Measurements from ENCODE around the gene PAPPA2. TPM values are rescaled to one million over a fixed set of nuclear protein-coding genes. Genes with fewer than 3 reads are reported as not detected.

PAPPA2 gene
- total RNA-seq, 1 experiment from 2014 or later, result not detected

- BruUV-seq (replicated peaks), result no TSS peak
- no peaks in the 10 kb centered on the region for H3K4me1 ChIP-seq (ENCODE audit: insufficient read depth, low read length)
- H3F3A ChIP-seq (ENCODE audit: low read length, unreplicated experiment), result no peaks in the 10 kb centered on the region
- H3K9ac ChIP-seq (ENCODE audit: low read length), result no peak overlapping the region
- no peak overlapping the region for H3K27ac ChIP-seq (ENCODE audit: low read length)
- TF ChIP-seq EZH2 (IDR thresholded peaks at IDR 0.05; ENCODE audit: low read length, unreplicated experiment) (no peak), CTCF (conservative IDR thresholded peaks at IDR 0.05; ENCODE audit: low read depth, low read length) (no peak), EZH2phosphoT487 (IDR thresholded peaks at IDR 0.05; ENCODE audit: borderline replicate concordance, low read length) (no peak)
- no peak for ATAC-seq
- H3K4me3 ChIP-seq (ENCODE audit: low read length), result no peak overlapping the region
- intact Hi-C loops (cut with micrococcal nuclease), result no loop called here
- H3K79me2 ChIP-seq (ENCODE audit: low read length), result no peaks in the 10 kb centered on the region
- ChIA-PET CTCF (no interaction called here), POLR2A (ENCODE audit: unreplicated experiment) (no interaction called here)
- H3K27me3 ChIP-seq (ENCODE audit: low read length), result 0 out of 2 replicates have a peak, but pooled peaks cover 9% of the 10 kb centered on the region
- no peak overlapping the region for H2AFZ ChIP-seq (ENCODE audit: low read length)
- DNase-seq, result no peak
- no peaks in the 10 kb centered on the region for H3K9me3 ChIP-seq (ENCODE audit: low read length)
- no peaks in the 10 kb centered on the region for H4K20me1 ChIP-seq (ENCODE audit: low read length)
- no peaks in the 10 kb centered on the region for H3K36me3 ChIP-seq (ENCODE audit: low read depth, low read length)
- H3K4me2 ChIP-seq (ENCODE audit: low read length), result no peak overlapping the region
- no peaks in the 10 kb centered on the region for H3K9me2 ChIP-seq (replicated peaks; ENCODE audit: low read length)
These were observed 270.7 kb downstream of the PAPPA2 start for GRCh38 chr1:176733661-176734060.

DNA sequence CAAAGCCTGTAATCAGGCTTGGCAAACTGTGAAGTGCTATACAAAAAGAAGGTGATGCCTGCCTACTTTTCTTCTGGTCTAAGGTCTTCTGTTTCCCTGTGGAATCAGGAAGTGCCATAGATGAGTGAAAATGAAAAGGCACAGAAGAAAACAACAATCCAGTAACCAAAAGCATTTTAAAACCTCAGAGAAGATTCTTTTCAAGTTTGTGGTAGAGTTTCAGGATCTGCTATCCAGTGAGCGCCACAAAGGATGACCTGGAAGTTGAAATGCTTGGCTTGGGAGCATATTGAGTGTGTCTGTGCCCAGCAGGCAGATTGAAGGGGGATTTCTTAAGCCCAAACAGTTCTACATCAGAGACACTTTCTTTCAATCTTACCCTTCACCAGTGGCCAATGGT lies 272.2 kb downstream of the PAPPA2 start:
- Histone ChIP-seq H3K27me3 (ENCODE audit: low read length) (peaks cover 18% of the 10 kb centered on the region; the same call in 1 of the 2 replicates), H3F3A (ENCODE audit: low read length, unreplicated experiment) (no peaks in the 10 kb centered on the region), H3K4me1 (ENCODE audit: insufficient read depth, low read length) (no peaks in the 10 kb centered on the region), H3K9me2 (replicated peaks; ENCODE audit: low read length) (no peaks in the 10 kb centered on the region), H3K27ac (ENCODE audit: low read length) (no peak overlapping the region), H3K36me3 (ENCODE audit: low read depth, low read length) (no peaks in the 10 kb centered on the region), H3K9me3 (ENCODE audit: low read length) (no peaks in the 10 kb centered on the region), H3K4me2 (ENCODE audit: low read length) (no peak overlapping the region), H3K9ac (ENCODE audit: low read length) (no peak overlapping the region), H3K79me2 (ENCODE audit: low read length) (no peaks in the 10 kb centered on the region), H2AFZ (ENCODE audit: low read length) (no peak overlapping the region), H3K4me3 (ENCODE audit: low read length) (no peak overlapping the region), H4K20me1 (ENCODE audit: low read length) (no peaks in the 10 kb centered on the region)
- intact Hi-C loops (cut with micrococcal nuclease), result no loop called here
- POLR2A ChIA-PET (ENCODE audit: unreplicated experiment), result no interaction called here
- no TSS peak for BruUV-seq (replicated peaks)
- ATAC-seq (no peak), DNase-seq (no peak)
- TF ChIP-seq EZH2phosphoT487 (IDR thresholded peaks at IDR 0.05; ENCODE audit: borderline replicate concordance, low read length) (no peak), EZH2 (IDR thresholded peaks at IDR 0.05; ENCODE audit: low read length, unreplicated experiment) (no peak), CTCF (conservative IDR thresholded peaks at IDR 0.05; ENCODE audit: low read depth, low read length) (no peak)
- CTCF ChIA-PET, result no interaction called here

DNA sequence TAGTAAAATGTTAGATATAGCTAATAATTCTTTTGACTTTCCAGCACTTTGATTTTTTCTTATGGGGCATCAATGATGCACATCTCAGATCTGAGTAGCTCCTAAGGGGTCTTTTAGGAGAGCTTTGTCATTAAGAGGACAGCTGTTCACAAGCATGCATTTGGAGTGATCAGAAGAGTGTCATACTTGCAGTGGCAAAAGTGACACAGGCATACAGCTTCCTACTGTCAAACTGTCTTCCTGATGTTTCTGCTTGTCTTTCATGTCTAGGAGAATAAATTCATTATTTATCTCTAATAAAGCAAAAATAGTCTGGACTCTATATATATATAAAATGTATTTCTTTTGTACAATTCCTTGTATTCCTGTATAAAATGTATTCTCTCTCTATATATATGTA lies 273.0 kb downstream of the PAPPA2 start:
- no peak overlapping the region for H3K9ac ChIP-seq (ENCODE audit: low read length)
- TF ChIP-seq CTCF (conservative IDR thresholded peaks at IDR 0.05; ENCODE audit: low read depth, low read length), result no peak
- no peak for TF ChIP-seq EZH2phosphoT487 (IDR thresholded peaks at IDR 0.05; ENCODE audit: borderline replicate concordance, low read length)
- no peaks in the 10 kb centered on the region for H3F3A ChIP-seq (ENCODE audit: low read length, unreplicated experiment)
- H3K4me1 ChIP-seq (ENCODE audit: insufficient read depth, low read length), result no peaks in the 10 kb centered on the region
- no peaks in the 10 kb centered on the region for H3K9me2 ChIP-seq (replicated peaks; ENCODE audit: low read length)
- DNase-seq, result no peak
- H4K20me1 ChIP-seq (ENCODE audit: low read length), result no peaks in the 10 kb centered on the region
- no TSS peak for BruUV-seq (replicated peaks)
- H3K4me3 ChIP-seq (ENCODE audit: low read length), result no peak overlapping the region
- ATAC-seq, result no peak
- H3K79me2 ChIP-seq (ENCODE audit: low read length), result no peaks in the 10 kb centered on the region
- H3K4me2 ChIP-seq (ENCODE audit: low read length), result no peak overlapping the region
- ChIA-PET POLR2A (ENCODE audit: unreplicated experiment) (no interaction called here), CTCF (no interaction called here)
- H3K27me3 ChIP-seq (ENCODE audit: low read length), result peaks cover 23% of the 10 kb centered on the region; the same call in 1 of the 2 replicates
- no peaks in the 10 kb centered on the region for H3K9me3 ChIP-seq (ENCODE audit: low read length)
- no peak overlapping the region for H2AFZ ChIP-seq (ENCODE audit: low read length)
- no peaks in the 10 kb centered on the region for H3K36me3 ChIP-seq (ENCODE audit: low read depth, low read length)
- intact Hi-C loops (cut with micrococcal nuclease), result no loop called here
- H3K27ac ChIP-seq (ENCODE audit: low read length), result no peak overlapping the region
